HL-60/S4 (cell line): ENCODE results near the gene TSPOAP1.
"Not testable (repeated sequence)": the region's sequence is repeated elsewhere in the genome, so short reads cannot be mapped to it uniquely, and the experiment has no call there.

Source experiments
- in situ Hi-C: fragments of 300-500 bp; cut with MboI; formaldehyde crosslinking; loops from 2 replicates; pipeline ENCODE4 v1.14.3; 2022; ENCODE audit warnings: low sequenced_read_pairs

The TSPOAP1 gene

DNA sequence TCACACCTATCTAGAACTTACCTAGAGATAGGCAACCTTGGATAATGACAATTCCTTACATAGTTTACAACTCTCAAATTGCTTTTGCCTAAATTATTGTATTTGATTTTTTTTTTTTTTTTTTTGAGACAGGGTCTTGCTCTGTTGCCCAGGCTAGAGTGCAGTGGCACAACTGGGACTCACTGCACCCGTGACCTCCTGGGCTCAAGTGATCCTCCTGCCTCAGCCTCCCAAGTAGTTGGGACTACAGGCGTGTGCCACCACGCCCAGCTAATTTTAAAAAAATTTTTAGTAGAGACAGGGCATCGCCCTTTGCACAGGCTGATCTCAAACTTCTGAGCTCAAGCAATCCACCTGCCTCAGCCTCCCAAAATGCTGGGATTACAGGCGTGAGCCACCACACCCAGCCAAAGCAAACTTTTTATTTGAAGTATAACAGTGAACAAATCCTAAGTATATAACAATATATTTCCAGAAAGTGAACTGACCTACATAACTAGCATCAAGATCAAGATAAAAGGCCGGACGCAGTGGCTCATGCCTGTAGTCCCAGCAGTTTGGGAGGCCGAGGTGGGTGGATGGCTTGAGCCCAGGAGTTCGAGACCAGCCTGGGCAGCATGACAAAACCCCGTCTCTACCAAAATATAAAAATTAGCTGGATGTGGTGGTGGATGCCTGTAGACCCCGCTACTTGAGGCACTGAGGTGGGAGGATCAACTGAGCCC lies 12.7 kb upstream of the TSPOAP1 start:
- in situ Hi-C loops: not testable (repeated sequence)

DNA sequence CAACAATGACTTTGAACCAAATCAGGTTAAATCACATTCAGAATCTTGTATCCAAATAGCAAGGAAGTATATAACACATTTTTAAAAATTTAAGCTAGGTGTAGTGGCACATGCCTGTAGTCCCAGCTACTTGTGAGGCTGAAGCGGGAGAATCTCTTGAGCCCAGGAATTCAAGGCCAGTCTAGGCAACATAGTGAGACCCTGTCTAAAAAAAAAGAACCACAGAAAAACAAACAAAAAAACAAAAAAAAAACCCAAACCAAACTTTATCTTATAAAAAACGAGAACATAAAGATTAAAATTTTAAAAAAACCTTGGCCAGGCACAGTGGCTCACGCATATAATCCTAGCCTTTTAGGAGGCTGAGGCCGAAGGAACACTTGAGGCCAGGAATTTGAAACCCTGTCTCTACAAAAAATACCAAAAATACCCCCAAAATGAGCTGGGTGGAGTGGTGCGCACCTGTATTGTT lies 11.8 kb upstream of the TSPOAP1 start:
- in situ Hi-C loops: no loop called here

DNA sequence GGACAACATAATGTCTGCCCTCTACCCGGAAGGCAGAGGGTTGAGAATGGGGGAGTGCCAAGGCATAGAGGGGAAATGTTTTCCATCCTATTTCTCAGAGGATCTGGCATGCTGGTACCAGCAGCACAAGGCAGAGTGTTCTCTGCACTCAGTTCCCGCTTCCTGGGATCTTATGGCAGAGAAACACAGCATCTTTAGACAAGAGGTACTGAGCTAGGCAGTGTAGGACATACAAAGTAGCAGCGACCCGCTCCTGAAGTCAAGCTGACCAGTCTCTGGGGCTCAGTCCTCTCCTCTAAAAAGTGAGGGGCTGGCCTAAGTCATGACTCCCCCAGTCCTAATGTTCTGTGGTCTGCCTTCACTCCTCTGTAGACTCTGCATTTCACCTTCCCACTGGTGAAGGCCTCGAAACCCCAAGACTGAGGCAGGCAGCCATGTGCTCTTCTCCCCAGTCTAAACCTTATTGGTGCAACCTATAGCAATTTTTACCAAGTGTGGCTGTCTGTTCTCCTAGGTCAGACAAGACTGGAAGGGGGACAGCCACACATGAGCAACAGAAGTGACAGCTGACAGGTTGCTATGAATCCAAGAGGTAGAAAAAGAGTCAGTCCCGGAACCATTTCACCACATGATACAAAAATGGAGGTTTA lies 11.3 kb upstream of the TSPOAP1 start:
- in situ Hi-C loops: no loop called here

DNA sequence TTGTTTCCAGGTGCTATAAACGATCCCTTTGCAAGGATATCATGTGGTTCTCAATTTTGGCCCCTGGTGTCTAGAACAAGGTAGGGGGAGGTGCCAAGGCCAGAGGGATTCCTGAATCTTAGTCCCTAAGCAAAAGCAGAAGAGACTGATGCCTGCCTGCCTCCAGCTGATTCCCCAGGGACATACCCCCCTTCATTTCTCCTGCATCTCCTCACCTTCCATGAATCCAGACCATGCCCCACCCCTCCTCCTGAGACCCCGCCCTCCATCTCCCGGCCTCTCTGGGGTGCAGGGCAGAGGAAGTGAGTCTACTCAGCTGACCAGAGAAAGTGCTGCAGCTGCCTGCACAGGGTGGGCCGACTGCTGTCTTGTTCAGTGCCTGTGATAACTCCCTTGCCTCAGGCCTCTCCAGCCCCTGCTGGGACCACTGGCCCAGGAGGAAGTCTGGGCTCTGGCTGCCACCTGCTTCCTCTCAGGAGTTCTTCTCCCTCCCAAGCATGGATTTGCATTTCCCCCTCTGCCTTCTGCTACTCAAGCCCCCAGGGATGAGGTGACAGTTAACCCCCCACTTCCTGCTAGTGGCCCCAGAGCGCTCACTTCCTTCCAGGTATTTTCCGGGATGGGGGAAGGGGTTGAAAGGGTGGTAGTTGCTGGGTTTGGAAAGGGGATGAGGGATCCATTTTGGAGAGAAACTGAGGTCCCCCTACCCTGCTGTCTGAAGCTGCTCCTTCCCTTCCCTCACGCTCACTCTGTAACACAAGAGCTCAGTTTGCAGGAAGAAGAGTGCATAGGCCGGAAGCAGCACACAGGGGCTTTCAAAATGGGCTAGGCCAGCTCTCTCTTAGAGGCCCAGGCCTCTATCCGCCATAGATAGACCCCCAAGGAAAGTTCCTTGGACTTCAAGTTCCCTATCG lies 10.5 kb upstream of the TSPOAP1 start:
- in situ Hi-C loops: no loop called here

DNA sequence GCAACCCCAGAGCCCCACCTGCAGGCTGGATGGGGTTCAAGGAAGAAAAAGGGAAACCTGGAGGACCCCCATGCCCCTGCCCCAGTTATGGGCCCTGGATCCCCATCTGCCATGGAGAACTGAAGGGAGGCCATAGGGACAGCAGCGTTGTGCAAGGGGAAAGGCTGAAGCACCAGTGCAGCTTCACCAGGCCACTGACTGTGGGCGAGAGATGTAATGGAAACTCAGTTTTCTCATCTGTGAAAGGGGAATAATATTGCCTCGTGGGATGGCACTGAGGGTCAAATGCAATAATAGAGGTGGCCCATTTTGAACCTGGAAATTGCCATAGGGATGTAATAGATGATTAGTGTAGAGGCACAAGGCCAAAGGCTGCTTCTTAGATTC lies 9.9 kb upstream of the TSPOAP1 start:
- in situ Hi-C loops: no loop called here

DNA sequence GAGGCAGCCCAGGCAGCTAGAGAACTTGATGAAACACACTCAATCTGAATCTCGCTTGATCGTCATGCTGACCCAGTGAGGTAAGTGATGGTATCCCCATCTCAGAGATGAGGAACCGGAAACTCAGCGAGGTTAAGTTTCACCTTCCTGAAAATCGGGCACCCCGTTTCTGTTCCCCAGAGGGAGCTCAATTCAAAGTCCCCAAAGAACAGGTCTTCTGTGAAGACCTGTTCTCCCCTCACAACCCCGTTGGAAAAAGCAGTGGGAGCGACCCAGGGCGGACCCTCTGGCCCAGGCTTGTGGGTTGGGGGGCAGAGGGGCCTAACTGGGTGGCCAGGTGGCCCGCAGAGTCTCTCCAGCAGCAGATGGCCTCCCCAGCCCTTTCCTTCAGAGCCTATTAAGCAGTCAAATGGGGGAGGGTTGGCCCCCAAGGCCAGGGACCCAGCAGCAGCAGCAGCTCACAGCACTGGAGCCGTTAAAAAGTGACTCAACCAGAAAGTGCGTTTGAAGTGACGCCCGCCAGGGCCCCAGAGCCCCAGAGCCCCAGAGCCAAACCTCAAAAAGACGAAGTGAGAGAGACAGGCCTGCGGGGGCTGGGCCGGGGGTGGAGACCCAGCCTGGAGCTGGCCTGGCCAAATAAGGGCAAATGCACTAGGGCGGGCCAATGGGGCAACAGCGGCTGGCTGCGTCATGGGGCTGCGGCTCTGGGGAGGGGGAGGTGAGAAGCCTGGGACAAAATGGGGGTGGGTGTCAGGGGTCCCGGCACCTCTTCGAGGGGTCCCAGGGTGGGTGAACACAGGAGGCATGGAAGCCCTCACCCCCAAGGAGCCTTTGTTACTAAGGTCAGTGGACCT lies 9.2 kb upstream of the TSPOAP1 start:
- in situ Hi-C loops: no loop called here

DNA sequence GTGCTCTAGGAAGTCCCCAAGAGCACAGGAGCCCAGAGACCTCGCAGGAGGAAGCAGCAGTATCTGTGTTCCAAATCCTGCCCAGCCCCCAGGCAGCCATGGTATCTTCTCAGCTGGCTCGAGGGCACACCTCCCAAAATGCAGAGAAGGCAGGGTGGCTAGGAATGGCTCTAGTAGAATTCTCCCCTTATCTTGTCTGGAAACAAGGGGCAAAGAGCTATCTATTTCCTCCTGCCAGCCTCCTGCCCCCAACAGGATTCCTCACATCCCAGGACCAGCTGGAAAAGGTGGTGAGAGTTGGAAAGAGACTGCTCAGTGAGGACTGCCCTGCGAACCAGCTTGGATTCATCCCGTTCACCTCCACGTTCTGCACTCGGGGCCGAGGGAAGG lies 8.6 kb upstream of the TSPOAP1 start:
- in situ Hi-C loops: no loop called here

DNA sequence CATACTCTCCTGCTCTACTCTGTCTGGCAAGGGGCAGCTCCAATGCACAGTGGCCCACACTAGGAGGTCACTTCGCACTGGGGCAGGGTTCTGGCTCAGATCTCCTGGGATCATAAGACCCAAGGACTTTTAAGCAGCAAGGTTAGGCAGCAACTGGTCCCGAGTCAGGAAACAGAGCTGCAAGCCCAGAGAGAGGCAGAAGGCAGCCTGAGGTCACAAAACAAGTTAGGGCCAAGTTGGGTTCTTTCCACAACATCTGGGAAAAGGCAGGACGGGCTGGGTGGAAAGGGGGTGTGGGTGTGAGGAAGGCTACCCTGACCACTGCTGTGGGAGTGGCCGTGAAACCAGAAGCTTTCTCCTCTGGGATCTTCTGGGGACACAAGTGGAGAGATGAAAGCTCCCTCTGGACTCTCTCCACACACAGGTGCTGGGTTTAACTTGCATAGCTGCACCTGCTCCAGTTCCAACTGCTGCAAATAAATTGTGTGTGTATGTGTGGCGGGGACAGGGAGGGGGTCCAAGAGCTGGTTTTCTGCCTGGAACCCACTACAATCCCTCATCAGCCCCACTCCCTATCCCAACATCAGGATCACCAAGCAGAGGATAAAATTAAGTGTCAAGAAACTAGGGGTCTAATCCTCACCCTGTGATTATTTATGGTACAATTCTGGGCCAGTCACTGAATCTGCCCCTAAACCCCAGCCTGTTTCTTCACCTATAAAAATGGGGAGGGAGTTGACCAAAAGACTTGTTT lies 8.0 kb upstream of the TSPOAP1 start:
- in situ Hi-C loops: no loop called here

DNA sequence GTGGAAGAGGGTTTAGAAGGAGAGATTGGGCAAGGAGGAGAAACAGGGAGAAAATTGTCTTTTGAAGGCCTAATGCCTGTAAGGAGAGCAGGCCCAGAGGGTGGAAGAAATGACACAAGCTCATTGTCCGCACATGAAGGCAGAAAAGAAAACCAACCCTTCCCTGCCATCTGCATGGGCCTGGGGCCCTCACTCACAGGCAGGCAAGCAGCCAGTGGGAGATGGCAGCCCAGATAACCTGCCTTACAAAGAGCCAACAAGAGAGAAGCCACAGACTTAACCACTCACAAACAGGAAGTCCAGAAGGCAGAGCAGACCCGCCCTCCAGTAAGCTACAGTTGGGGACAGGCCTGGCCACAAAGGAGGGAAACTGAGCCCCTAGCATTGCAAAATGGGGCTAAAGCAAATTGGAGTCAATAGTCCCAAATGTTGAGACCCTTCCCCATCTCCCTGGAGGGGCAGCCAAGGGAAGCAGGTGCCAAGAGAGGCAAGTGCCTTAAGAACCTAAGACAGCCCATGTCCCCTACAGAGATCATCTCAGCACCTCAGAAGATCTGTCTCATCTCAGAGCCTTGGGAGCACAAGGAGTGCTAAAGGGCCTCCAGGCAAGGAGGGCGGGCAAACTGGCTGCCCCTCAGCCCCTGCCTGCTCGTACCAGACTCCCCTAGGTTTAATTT lies 7.3 kb upstream of the TSPOAP1 start:
- in situ Hi-C loops: no loop called here

DNA sequence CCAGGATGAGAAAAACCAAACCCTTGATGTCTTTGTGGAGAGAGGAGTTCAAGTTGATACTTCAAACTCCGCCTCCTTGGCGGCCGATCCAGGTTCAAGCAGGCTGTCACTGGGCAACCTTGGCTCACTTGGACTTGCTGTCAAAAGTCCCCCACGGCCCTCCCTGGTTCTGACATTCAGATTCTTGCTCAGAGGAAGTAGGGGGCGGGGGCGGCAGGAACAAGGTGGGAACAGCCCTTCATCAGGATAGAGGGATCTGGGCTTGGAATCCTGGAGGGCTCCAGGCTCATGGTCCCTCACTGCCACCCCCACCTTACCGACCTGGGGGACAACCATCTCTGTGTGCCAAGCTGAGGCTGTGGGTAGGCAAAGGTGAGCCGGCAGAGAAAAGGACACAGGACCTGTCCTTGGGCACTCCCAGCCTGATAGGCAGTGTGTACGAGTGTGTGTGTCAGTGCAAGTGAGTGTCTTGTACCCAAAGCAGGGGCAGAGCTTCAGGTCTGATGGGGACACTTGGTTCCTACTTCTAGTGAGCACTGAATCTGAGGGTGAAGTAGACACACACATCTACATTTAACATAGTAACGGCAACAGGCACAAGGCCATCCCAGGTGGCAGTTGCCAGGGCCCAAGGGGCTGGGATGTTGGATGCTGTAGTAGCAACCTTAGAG lies 6.6 kb upstream of the TSPOAP1 start:
- in situ Hi-C loops: no loop called here

DNA sequence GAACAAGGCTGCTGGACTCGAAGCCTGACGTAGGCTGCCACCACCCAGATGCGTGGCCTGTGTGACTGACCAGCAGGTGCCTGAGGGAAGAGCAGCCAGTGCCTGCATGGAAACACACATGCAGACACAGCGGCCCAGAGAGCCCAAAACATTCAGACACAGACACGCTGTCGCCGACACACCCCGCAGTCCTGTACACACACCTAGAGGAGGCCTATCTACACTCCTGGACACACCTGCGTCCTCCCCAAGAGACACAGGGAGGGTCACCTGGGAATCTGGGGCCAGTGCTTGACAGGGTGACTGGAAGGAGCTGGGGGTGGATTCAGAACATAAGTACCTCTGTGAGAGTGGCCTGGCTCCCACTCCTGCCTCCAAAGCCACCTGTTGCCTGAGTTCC lies 6.1 kb upstream of the TSPOAP1 start:
- in situ Hi-C loops: no loop called here

DNA sequence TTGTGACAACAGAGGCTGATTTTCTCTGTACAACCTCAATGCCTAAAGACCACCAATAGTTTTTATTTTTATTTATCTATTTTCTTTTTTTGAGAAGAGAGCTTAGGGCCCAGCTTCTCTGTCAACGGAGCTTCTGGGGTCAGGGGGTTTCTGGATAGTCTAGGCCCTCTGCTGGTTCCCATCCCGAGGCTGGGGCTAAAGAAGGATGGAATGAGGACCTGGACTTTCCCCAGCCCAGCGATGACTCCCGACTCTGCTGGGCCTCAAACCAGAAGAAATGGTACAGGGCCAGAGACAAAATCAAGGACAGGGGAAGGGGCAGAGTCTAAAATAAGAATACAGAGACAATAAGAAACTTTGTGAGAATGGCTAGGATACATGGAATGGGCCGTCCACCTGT lies 5.7 kb upstream of the TSPOAP1 start:
- in situ Hi-C loops: no loop called here

DNA sequence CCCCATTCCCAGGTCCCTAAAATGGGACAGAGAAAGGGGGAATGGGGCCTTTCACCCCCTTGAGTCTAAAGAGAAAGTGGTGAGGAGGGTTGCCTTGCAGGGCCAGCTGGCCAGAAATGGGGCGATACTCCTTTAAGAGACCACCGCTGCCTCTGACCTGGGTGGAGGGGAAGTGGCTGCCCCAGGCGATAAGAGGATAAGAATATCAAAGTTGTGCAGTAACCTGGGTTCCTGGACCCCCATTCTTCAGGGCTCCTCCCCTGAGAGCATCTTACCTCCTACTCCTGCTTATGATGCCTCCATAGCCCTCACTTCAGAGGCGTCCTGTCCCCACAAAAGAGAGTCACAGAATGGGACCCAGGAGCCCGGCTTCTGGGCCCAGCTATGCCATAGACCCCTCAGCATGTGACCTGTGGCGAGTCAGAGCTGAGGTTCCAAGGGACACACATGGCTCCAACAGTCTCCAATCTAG lies 5.2 kb upstream of the TSPOAP1 start:
- in situ Hi-C loops: no loop called here

DNA sequence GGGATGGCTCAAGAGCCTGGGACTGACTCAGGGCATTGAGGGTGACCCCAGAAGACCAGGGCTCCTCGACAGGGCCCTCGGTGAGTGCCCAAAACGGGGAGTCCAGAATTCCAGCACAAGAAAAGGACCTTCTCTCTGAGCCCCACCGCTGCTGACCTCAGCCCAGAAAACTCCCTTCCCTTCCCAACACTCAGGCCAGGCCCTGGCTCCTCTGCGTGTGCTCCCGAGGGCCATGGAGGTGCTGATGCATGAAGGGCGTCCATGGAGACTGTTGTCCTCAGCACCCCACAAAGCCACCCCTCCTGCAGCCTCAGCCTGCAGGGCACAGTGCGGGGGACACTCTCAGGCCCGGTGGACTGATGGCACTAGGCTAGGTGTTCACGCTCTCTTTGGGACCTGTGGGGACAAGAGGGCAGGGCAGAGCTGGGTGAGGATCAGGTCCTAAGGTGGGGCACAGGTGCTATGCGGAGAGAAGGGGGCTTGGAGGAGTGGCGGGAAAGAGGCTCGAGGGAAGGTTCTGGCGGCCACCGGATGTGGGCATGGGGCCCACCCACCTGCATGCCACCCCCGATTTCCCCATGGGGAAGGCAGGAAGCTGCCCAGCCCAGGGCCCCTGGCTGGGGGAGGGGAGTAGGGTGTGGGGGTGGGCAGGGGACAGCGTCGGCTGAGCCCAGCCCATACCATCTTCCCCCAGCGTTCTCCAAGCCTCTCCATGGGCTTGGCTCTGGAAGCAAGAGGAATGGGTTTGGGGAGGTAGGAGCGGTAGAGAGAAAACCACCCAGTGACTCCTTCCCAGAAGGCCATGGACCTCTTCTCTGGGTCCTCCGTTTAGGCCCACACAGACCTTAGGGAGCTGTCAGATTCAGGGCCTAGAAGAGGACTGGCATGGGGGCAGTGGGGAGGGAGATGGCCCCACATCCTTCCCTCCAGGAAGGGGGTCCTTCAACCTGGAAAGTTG lies 4.5 kb upstream of the TSPOAP1 start:
- in situ Hi-C loops: no loop called here

DNA sequence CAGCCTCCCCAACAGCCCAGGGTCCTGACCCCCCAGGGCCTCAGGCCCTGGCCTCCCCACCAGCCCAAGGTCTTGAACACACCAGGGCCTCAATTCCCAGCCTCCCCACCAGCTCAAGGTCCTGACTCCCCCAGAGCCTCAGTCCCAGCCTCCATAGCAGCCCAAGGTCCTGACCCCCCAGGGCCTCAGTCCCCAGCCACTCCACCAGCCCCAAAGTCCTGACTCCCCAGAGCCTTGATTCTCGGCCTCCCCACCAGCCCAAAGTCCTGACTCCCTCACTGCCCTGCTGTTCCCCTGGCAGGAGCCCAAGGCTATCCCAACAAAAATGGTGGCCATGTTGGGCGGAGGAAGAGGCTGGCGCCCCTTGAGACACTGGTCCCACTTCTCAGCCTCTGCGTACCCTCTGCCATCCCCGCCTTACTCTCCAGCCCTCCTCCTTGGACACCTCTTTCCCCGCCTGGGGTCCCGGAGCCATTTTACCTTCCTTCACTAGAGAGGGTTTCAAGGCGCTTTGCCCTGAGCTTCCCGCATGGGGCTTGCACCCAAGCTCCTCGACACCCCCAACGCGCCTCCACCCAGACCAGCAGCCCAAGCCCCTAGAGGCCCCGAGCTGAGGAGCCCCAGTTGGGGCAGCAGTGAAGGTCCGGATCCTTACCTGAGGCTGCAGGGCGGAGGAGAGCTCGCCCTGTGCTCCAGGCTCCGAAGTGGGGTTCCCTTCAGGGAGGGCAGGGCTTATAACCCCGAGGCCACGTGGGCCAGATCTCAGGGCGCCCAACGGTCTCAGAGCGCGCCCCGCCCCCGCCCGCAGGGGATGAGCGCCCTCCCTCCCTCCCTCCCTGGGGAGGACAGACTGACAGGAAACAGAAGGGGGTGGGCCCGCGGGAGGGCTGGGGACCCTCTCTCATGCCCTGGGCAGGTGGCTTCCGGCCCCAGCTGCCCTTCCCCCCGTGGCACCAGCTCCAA lies 3.5 kb upstream of the TSPOAP1 start:
- in situ Hi-C loops: no loop called here

DNA sequence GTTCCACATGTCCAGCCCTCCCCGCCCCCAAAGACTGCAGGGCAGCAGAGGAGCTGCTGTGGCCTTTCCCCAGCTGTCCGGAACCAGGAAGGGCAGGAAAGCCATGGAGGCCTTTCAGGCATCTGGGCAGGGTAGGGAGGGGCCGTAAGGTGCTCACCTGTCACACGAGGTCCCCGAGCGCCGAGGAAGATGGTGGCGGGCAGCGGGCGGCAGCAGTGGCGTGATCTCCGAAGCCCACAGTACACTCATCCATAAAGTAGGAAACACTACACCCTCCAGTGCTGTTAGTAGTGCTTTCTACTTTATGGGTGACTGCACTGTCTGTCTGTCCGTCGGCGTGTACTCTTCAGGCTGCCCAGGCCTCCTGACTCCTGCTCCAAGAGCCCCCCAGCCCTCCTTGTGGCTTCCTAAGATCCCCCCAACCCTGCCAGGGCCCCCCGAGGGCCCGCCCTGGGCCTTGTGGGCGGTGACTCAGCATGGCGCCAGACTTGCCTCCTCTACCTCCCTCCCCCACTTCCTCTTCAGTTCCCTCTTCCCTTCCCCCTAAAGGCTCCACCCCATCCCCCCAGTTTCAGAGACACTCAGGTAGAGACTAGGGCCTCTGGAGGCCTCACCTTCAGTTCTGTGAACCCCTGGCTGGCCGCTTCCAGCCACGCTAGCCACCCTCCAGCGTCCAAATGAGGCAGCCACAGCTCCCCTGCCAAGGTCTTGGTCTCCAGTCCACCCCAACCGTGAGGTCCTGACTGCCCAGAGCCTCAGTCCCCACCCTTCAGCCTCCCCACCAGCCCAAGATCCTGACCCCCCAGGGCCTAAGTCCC lies 2.6 kb upstream of the TSPOAP1 start:
- in situ Hi-C loops: no loop called here
